ENCODE results near the gene ASIC4.

DNA sequence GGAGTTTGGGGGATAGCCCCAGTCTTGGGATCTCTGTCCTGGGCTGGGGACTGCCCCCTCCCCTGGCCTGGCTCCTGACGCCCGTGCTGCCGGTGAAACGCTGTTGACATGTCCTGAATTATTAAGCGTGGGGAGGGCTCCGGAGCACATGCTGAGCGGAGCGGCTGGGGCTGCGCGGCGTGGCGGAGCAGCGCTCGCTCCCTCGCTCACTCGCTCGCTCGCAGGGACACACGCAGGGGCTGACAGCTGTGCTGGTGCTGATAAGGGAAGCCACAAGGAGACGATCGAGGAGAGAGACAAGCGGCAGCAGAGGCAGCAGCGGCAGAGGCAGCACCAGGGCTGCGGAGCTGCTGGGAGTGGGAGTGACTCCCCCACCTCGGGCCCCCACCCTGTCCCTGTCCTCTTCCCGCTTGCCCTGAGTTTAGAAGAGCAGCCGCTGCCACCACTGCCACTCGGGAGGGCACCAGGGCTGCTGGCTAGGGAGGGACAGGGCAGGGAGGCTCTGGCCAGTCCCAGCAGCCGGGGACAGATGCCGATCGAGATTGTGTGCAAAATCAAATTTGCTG is at the start of gene ASIC4:
- TF ChIP-seq, protein P1, sequence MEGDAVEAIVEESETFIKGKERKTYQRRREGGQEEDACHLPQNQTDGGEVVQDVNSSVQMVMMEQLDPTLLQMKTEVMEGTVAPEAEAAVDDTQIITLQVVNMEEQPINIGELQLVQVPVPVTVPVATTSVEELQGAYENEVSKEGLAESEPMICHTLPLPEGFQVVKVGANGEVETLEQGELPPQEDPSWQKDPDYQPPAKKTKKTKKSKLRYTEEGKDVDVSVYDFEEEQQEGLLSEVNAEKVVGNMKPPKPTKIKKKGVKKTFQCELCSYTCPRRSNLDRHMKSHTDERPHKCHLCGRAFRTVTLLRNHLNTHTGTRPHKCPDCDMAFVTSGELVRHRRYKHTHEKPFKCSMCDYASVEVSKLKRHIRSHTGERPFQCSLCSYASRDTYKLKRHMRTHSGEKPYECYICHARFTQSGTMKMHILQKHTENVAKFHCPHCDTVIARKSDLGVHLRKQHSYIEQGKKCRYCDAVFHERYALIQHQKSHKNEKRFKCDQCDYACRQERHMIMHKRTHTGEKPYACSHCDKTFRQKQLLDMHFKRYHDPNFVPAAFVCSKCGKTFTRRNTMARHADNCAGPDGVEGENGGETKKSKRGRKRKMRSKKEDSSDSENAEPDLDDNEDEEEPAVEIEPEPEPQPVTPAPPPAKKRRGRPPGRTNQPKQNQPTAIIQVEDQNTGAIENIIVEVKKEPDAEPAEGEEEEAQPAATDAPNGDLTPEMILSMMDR (IDR thresholded peaks at IDR 0.05; ENCODE audit: low read depth, low read length, poor library complexity, severe bottlenecking), result no peak
- no peak for TF ChIP-seq EZH2phosphoT487 (IDR thresholded peaks at IDR 0.05; ENCODE audit: borderline replicate concordance, low read length)

Measured in DOHH2 (cell line).